ENCODE measurements around the gene METTL18.

DNA sequence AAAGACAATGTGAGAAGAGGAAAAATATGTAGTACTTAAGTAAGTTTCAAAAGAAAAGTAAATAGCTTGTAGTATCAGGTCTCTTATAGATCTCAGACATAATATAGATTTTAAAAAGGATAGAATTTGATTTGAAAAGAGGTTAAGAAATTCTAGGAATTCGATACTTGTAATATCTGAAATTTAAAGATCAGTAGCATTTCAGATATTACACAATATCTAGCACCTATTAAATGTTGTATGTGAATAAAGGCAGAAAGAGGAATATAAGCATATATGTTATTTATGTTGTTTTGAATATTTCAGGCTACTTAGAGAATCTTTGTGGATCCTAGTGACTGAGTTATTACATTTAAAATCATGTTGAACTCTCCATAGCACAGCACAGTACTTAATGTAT, 35.0 kb upstream of the METTL18 start:
- TF ChIP-seq, protein P1, sequence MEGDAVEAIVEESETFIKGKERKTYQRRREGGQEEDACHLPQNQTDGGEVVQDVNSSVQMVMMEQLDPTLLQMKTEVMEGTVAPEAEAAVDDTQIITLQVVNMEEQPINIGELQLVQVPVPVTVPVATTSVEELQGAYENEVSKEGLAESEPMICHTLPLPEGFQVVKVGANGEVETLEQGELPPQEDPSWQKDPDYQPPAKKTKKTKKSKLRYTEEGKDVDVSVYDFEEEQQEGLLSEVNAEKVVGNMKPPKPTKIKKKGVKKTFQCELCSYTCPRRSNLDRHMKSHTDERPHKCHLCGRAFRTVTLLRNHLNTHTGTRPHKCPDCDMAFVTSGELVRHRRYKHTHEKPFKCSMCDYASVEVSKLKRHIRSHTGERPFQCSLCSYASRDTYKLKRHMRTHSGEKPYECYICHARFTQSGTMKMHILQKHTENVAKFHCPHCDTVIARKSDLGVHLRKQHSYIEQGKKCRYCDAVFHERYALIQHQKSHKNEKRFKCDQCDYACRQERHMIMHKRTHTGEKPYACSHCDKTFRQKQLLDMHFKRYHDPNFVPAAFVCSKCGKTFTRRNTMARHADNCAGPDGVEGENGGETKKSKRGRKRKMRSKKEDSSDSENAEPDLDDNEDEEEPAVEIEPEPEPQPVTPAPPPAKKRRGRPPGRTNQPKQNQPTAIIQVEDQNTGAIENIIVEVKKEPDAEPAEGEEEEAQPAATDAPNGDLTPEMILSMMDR (IDR thresholded peaks at IDR 0.05) = no peak
- TF ChIP-seq RAD21 (IDR thresholded peaks at IDR 0.05; ENCODE audit: low read length) = no peak
- no peak for TF ChIP-seq POLR2AphosphoS5 (IDR thresholded peaks at IDR 0.05; ENCODE audit: low read depth, low read length)

Measured in SK-N-SH (cell line).